GM12892 (cell line): Measurements from ENCODE around the gene NAV2.

Experiments
- DNase-seq: peaks from one replicate; pipeline ENCODE4 v3.0.0; 2011; ENCODE audit not compliant: insufficient read length
- FAIRE-seq: peaks from 2 replicates; lab custom pipeline; 2011; peaks lifted over from hg19 to GRCh38; lab: Jason Lieb, UNC
- POLR2A ChIP-seq: IDR thresholded peaks from 2 replicates; pipeline ENCODE4 v1.6.1; 2011; ENCODE audit warnings: low read depth, low read length, control low read depth
- POLR2AphosphoS5 ChIP-seq: IDR thresholded peaks from 2 replicates; pipeline ENCODE4 v1.6.1; 2011; ENCODE audit warnings: low read depth, low read length, control low read depth
- TAF1 ChIP-seq: IDR thresholded peaks from 2 replicates; pipeline ENCODE4 v1.6.1; 2011; ENCODE audit warnings: low read depth, mild to moderate bottlenecking, control low read depth, low read length, borderline replicate concordance

Gene NAV2

DNA sequence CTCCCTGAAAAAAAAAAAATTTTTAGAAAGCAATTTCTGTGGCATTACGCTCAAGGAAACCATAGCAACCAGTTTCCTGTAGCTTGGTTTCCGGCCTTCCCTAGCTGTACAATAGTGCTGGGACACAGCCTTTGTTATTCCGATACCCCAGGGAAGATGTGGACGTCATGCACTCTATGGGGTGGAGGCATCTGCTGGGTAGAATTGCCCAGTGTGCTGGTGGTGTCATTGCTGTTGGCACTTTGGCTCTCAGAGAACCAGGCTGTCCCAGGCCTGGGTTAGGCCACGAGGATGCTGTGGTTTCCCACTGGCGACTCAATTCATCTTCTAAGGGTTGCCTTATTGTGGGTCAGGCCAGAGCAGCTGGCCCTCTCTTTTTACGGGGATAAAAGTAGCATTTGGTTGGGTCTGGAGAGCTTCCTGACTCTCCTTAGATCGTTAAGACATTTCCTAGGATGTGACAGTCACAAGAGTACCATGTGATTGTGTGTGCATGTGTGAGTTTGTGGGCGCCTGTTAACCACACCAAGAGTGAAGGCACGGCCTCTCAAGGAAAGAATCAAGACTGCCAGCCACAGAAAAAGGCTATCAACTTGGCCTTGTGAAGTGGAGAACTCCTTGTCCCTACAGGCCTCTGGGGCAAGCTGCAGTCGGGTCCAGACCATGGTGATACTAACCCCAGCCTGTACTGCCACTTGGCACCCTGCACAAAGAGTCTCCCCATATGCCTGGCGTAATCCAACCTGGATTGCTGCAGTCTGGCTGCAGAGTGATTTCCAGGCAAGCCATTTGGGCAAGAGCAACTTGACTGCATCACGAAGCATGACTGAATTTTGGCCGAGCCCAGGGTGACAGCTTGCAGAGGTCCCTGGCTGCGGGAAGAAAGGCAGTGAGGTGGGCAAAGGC, 35.9 kb upstream of the NAV2 start:
- no peak for FAIRE-seq
- DNase-seq = no peak
- no peak for TF ChIP-seq TAF1
- no peak for TF ChIP-seq POLR2A
- TF ChIP-seq POLR2AphosphoS5 = no peak

DNA sequence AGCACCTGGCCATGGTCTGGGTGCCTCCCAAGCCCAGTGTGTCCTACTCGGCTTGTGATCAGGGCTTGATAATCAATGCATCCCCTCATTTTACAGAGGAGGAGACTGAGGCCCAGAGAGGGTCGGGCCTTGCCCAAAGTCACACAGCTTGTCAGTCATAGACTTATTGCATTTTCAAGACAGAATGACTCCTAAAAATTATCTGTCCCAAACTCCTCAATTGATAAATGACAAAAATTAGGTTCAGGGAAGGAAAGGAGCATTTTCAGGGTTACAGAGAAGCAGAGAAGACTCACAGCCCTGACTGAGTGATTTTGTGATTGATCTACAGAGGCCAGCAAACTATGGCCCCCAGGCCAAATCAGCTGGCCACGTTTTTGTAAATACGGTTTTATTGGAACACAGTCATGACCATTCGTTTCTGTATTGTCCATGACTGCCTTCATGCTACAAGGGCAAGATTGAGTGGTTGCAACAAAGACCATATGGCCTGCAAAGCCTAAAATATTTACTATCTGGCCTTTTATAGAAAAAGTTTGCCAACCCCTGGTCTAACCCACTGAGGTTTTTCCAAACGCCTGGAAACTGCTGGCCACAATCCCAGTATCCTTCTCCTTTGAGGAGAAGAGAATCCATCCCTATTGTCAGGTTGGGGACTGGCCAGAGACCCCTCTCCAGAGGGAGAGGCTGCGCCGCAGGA, 35.1 kb upstream of the NAV2 start:
- FAIRE-seq = no peak
- no peak for DNase-seq
- TF ChIP-seq TAF1 = no peak
- TF ChIP-seq POLR2AphosphoS5 = no peak
- no peak for TF ChIP-seq POLR2A

DNA sequence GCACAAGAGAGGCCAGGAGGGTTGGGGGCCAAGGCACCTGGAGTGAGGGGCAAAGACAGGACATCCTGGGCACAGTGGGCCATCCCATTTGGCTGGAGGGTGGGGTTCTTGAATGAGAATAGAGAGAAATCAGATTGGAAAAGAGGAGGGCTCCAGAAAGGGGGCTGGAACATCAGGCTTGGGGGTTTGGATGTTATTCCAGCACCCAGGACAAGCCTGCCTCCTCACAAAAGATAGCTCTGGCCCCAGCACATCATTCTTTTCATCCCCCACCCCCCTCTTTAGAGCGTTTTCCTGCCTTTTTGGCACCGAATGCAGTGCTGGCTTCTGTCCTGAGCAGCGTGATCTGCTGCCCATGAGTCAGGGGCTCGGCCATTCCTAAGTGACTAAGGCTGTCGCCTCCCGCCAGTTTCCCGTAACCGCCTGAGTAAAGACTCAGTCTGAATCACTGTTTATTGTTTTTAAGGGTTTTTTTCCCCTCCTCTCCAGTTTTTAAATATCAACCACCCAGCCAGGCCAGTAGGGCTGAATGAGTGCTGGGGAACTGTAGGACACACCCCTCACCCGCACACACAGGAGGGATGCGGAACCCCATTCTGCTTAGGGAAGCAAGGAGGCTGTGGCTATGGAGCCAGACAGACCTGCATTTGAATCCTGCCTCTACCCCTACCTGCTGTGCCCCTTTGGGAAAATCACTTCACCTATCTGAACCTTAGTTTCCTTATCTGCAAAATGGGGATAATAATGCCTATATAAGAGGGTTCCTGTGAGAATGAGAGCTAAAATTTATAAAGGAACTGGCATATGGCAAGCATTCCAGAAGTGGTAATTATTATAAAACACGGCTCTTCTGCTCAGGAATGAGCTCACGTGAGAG, 32.4 kb upstream of the NAV2 start:
- DNase-seq = no peak
- no peak for FAIRE-seq
- TF ChIP-seq POLR2A = no peak

DNA sequence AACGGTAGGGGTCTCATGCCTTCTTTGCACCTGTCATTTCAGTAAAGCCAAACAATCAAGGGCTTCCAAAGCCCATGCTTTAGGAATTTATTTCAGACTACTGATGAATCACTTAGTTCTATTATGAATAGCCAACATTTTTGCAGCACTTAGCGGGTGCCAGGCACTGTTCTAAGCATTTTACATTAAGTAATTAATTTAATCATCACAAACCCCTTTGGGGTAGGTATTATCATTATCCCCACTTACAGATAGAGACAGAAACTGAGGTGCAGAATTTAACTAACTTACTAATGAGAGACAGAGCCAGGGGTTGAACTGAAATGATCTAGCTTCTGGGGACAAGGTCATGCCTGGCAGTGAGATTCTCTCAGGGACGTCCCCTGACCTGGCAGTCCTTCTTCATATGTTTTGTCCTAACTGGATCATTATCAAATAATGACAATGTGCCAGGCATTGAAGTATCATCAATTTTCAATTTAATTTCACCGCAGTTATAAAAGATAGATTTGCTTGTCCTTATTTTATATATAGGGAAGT, 31.7 kb upstream of the NAV2 start:
- no peak for FAIRE-seq
- no peak for DNase-seq
- TF ChIP-seq POLR2AphosphoS5 = no peak
- TF ChIP-seq TAF1 = no peak
- no peak for TF ChIP-seq POLR2A

DNA sequence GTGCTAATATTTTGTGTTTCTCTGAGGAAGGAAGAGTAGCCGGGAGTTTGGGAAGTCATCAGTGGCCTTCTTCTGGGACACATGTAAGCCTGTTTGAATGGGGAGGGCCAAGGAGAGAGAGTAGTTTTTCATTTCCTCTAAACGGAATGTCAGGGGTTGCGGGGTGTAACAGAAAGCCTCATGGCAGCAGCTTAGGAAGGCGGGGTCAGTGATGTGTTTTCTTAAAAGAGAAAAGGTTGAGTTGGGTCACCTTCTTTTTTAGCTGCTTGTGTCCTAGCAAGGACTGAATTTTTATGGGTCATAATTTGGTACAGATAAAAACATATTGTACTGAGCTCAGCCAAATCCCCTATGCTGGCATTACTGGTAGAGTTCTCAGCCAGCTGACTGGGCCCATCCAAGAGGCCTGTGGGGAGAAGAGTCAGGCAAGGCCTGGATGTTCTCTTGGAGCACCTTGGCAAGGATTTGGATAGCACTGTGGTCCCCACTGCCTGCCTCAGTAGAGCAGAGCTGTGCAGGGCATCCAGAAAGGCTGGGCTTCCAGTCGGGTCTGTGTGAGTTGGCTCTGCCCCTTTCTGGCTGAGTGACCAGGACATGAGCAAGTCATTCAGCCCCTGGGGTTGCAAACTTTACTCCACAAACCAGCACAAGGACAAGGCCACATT, 29.4 kb upstream of the NAV2 start:
- FAIRE-seq (no peak), DNase-seq (no peak)
- no peak for TF ChIP-seq POLR2AphosphoS5
- TF ChIP-seq POLR2A = no peak
- TF ChIP-seq TAF1 = no peak

DNA sequence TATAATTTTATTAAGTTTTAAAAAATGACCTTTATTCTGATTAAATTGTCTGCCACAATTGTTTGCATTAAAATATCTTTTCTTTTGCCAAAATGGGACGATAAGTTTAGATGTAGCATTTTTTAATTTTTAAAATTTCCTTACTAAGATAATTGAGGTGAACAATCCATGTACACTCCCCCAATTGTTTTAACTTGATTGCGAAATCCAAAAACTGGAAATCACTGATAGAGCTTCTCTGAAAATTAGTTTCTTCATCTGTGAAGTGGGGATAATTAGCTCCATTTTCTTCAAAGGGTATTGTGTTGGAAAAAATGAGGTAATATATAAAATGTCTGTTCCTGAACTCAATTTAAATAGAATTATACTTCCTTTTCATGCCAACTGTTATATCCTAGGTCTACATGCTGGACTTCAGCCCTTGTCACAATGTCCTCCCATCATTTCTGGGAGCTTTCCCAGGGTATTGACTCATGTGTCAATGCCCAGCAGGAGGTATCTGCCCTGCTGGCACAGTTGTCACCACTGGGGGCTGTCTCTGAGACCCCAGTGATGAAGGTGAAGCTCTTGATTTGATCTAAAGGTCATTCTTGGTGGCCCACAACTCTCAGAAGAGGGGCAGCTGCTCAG, 28.7 kb upstream of the NAV2 start:
- no peak for DNase-seq
- no peak for TF ChIP-seq POLR2AphosphoS5
- no peak for TF ChIP-seq TAF1
- no peak for TF ChIP-seq POLR2A
- FAIRE-seq = no peak

DNA sequence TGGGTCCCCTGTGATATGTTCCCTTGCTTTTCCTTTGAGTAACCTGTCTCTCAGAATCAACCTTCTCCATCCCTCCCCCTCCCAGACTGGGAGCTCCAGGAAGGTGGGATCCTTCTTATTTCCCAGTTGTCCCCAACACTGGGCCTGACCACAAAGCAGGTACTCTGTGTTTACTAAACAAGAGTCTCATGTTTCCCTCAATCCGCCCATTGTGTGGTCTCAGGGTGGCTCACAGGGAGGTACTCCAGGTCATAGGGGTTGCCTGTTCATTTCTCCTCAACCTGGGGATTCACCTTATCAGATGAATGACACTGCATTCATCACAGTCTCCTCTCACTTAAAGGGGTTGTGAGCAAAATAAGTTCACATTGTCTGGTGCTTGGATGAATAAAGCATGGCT, 26.4 kb upstream of the NAV2 start:
- DNase-seq (no peak), FAIRE-seq (no peak)
- no peak for TF ChIP-seq TAF1
- no peak for TF ChIP-seq POLR2A
- no peak for TF ChIP-seq POLR2AphosphoS5

DNA sequence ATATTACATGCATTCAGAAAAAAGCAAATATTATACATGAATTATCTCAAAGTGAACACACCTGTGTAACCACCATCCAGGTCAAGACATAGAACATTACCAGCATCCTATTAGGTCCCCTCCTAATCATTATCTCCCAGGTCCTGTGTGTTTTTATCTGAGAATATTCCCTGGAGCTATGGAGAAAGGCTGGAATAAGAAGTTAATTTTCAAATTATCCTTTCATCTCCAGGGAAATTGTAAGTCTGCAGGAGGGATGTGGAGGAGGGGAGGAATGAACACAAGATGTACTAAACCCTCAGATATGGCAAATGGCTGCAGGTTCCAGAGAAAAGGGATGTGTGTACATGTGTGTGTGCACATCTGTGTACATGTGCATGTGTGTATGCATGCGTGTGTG, 25.2 kb upstream of the NAV2 start:
- no peak for TF ChIP-seq TAF1
- no peak for TF ChIP-seq POLR2A
- no peak for TF ChIP-seq POLR2AphosphoS5
- FAIRE-seq = no peak
- DNase-seq = no peak

DNA sequence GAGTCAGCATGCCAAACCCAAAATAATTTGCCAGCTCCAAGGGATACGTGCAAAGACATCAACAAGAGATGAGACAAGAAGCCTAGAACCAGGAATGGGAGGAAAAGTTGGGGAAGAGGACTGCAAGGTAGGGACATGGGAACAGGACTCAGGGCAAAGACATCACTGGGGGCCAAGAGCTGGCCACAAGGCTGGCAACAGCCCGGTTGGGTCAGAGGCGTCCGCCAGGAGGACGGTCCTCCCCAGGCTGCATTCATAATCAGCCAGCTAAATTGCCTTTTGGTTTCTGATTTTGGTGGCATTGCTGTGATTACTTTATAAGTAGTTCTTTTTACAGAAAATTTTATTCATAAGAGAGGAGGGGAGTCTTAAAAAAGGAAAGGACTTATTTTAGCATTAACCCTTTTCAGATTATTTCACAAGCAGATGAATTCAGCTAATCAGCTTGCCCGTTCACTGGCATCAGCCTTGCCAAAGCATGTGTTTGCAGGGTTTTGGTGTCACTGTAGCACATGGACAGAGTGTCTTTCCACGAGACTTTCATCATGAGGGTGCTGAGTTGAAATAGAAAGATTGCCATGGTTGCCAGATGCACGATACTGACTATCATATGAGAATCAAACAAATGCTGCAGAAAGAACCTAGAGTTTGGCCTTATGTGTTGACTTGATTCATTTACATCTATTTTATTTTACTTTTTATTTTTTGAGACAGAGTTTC, 23.2 kb upstream of the NAV2 start:
- FAIRE-seq (no peak), DNase-seq (no peak)
- no peak for TF ChIP-seq POLR2AphosphoS5

DNA sequence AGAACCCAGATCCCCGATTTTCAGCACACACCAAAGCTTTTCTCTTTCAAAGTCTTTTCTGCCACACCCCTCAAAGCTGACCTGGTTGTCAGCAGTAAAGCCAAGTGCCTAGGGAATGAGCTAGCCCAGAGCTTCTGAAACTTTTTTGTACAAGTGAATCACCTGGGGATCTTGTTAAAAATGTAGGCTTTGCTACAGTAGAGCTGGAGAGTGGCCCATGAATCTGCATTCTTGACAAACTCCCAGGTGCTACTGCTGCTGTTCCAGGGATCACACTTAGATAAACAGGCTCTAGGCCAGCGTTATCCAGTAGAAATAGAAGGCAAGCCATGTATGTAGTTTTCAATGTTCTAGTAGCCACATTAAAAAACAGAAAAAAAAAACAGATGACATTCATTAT, 21.8 kb upstream of the NAV2 start:
- FAIRE-seq (no peak), DNase-seq (no peak)
- no peak for TF ChIP-seq TAF1
- TF ChIP-seq POLR2A = no peak
- no peak for TF ChIP-seq POLR2AphosphoS5
